HG02763 (cell line): ENCODE data around the gene CHMP3.
"Not testable (repeated sequence)": the region's sequence is repeated elsewhere in the genome, so short reads cannot be mapped to it uniquely, and the experiment has no call there.

Experiments
- ATAC-seq: cut with Tn5 transposase; IDR thresholded peaks from one replicate; pipeline ENCODE4 v1.9.1; 2021; ENCODE audit warnings: mild to moderate bottlenecking, moderate library complexity; ENCODE audit not compliant: unreplicated experiment

CHMP3 gene

GRCh38 chr2:86549963-86550725 lies 13.1 kb downstream of the CHMP3 start:
- not testable (repeated sequence) for ATAC-seq

- not testable (repeated sequence) for ATAC-seq
Observed at GRCh38 chr2:86549440-86549839, 13.8 kb downstream of the CHMP3 start.

GRCh38 chr2:86548913-86549396 lies 14.3 kb downstream of the CHMP3 start:
- ATAC-seq = not testable (repeated sequence)

GRCh38 chr2:86548165-86548912 lies 14.9 kb downstream of the CHMP3 start:
- not testable (repeated sequence) for ATAC-seq

GRCh38 chr2:86545296-86545924 lies 17.8 kb downstream of the CHMP3 start:
- ATAC-seq = not testable (repeated sequence)

GRCh38 chr2:86544278-86545099 lies 18.8 kb downstream of the CHMP3 start:
- not testable (repeated sequence) for ATAC-seq

- ATAC-seq = no peak
Observed at GRCh38 chr2:86543793-86544192, 19.4 kb downstream of the CHMP3 start.

- ATAC-seq = no peak
Observed at GRCh38 chr2:86543335-86543734, 19.9 kb downstream of the CHMP3 start.

- ATAC-seq = no peak
Observed at GRCh38 chr2:86542814-86543213, 20.4 kb downstream of the CHMP3 start.

- ATAC-seq = no peak
Observed at GRCh38 chr2:86541334-86541733, 21.9 kb downstream of the CHMP3 start.

GRCh38 chr2:86533589-86533988 lies 29.7 kb downstream of the CHMP3 start:
- no peak for ATAC-seq

GRCh38 chr2:86525421-86526340 lies 37.6 kb downstream of the CHMP3 start:
- ATAC-seq = no peak

GRCh38 chr2:86523491-86523890 lies 39.8 kb downstream of the CHMP3 start:
- no peak for ATAC-seq

GRCh38 chr2:86522711-86523110 lies 40.5 kb downstream of the CHMP3 start:
- no peak for ATAC-seq

- no peak for ATAC-seq
Observed at GRCh38 chr2:86521922-86522321, 41.3 kb downstream of the CHMP3 start.

- no peak for ATAC-seq
Observed at GRCh38 chr2:86520153-86520552, 43.1 kb downstream of the CHMP3 start.

GRCh38 chr2:86519349-86519748 lies 43.9 kb downstream of the CHMP3 start:
- no peak for ATAC-seq

- no peak for ATAC-seq
Observed at GRCh38 chr2:86518481-86518880, 44.8 kb downstream of the CHMP3 start.

- no peak for ATAC-seq
Observed at GRCh38 chr2:86513948-86514660, 49.1 kb downstream of the CHMP3 start.
